ENCODE results near the gene BRAP.
A peak's percentile ranks its signal among the peaks of the same experiment; 100 is the strongest.
"Not testable (repeated sequence)": the region's sequence is repeated elsewhere in the genome, so short reads cannot be mapped to it uniquely, and the experiment has no call there.

Gene BRAP

GRCh38 chr12:111685811-111686573, at the start of gene BRAP, which contains the start of gene ACAD10:
Gene BRAP, minus strand, starts transcription at chr12:111685956. Its CDS starts 164 bp downstream, at chr12:111685792.
Gene ACAD10, plus strand, starts transcription at chr12:111686053. Its CDS starts 6,657 bp downstream, at chr12:111692710.
- DNase-seq (ENCODE audit: low spot score) = peak; percentile 90

GRCh38 chr12:111733340-111733915, 47.7 kb upstream of the BRAP start:
- no peak for DNase-seq (ENCODE audit: low spot score)

GRCh38 chr12:111732786-111733185, 47.0 kb upstream of the BRAP start:
- DNase-seq (ENCODE audit: low spot score) = no peak

GRCh38 chr12:111730420-111730819, 44.7 kb upstream of the BRAP start:
- no peak for DNase-seq (ENCODE audit: low spot score)

GRCh38 chr12:111728795-111729194, 43.0 kb upstream of the BRAP start:
- DNase-seq (ENCODE audit: low spot score) = no peak

GRCh38 chr12:111723646-111724360, 38.0 kb upstream of the BRAP start:
- DNase-seq (ENCODE audit: low spot score) = not testable (repeated sequence)

- DNase-seq (ENCODE audit: low spot score) = no peak
Measured at GRCh38 chr12:111720457-111720856, 34.7 kb upstream of the BRAP start.

- not testable (repeated sequence) for DNase-seq (ENCODE audit: low spot score)
Measured at GRCh38 chr12:111719316-111719715, 33.6 kb upstream of the BRAP start.

- no peak for DNase-seq (ENCODE audit: low spot score)
Measured at GRCh38 chr12:111715279-111715678, 29.5 kb upstream of the BRAP start.

- DNase-seq (ENCODE audit: low spot score) = no peak
Measured at GRCh38 chr12:111706145-111706544, 20.4 kb upstream of the BRAP start.

- DNase-seq (ENCODE audit: low spot score) = no peak
Measured at GRCh38 chr12:111705672-111706071, 19.9 kb upstream of the BRAP start.

GRCh38 chr12:111699962-111700361, 14.2 kb upstream of the BRAP start:
- DNase-seq (ENCODE audit: low spot score) = no peak

- DNase-seq (ENCODE audit: low spot score) = no peak
Measured at GRCh38 chr12:111693818-111694217, 8.1 kb upstream of the BRAP start.

- DNase-seq (ENCODE audit: low spot score) = no peak
Measured at GRCh38 chr12:111692575-111693210, 6.9 kb upstream of the BRAP start.

GRCh38 chr12:111691262-111691661, 5.5 kb upstream of the BRAP start:
- DNase-seq (ENCODE audit: low spot score) = no peak

- DNase-seq (ENCODE audit: low spot score) = no peak
Measured at GRCh38 chr12:111687952-111688351, 2.2 kb upstream of the BRAP start.

GRCh38 chr12:111687255-111687654, 1.5 kb upstream of the BRAP start:
- DNase-seq (ENCODE audit: low spot score) = no peak

- no peak for DNase-seq (ENCODE audit: low spot score)
Measured at GRCh38 chr12:111686574-111687105, 884 bp upstream of the BRAP start.

- DNase-seq (ENCODE audit: low spot score) = no peak
Measured at GRCh38 chr12:111685322-111685810, 390 bp downstream of the BRAP start.

GRCh38 chr12:111684485-111685198, 1.1 kb downstream of the BRAP start:
- not testable (repeated sequence) for DNase-seq (ENCODE audit: low spot score)

GRCh38 chr12:111677186-111677585, 8.6 kb downstream of the BRAP start:
- no peak for DNase-seq (ENCODE audit: low spot score)
